ENCODE measurements around the gene SPSB4.
A peak's percentile ranks its signal among the peaks of the same experiment; 100 is the strongest.

SPSB4 gene

DNA sequence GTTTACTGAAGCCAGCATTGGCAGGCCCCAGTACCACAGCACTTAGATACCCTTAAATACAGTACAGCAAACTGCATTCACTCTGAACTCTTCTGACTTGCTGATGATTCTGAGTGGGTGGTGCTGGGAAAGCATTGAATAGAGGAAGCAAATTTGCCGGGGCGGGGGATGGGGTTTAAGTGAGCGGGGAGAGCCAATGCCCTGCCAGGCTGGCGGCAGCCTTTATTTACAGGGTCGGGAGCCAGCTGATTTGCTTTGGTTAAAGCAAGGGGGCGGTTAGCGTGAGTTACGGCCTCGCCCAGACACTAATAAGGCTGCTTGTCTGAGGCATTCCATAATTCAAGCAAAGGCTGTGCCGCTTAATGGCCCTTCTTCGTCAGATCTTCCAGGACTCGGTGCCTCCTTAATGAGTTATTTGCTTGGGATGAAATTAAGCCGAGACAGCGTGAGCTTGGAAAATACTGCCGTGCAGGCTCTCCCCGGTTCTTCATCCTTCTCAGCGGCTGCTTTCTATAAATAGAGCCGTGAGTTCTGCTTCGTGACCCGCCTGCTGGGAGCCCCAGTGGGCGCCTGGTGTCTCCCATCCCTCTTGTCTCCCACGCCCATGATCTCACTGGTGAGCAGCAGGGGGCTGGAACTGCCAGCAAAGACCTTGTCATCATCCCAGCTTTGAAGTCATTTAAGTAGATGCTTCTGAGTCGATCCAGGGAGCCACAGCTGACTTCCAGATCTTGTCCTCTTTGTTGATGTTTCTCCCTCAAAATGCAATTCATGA lies 25.8 kb downstream of the SPSB4 start:
- peak; percentile 61 for DNase-seq

DNA sequence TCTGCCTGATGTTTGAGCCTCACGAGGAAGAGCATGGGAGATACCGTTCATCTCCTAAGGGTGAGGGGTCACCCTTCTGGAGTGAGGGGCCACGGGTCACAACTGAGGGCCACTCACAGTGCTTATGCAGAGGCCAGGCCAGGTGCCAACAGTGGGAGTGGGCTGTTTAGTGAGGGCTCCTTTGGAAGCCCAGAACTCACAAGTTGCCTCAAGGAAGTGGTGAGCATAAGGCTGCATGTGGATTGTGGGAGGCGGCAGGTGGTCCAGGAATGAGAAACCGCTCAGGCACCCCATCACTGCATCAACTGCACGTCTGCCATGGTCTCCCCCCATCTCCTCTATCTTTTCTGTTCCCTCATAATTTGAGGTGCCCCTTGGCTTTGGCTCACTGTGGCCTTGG lies 26.5 kb downstream of the SPSB4 start:
- no peak for DNase-seq

DNA sequence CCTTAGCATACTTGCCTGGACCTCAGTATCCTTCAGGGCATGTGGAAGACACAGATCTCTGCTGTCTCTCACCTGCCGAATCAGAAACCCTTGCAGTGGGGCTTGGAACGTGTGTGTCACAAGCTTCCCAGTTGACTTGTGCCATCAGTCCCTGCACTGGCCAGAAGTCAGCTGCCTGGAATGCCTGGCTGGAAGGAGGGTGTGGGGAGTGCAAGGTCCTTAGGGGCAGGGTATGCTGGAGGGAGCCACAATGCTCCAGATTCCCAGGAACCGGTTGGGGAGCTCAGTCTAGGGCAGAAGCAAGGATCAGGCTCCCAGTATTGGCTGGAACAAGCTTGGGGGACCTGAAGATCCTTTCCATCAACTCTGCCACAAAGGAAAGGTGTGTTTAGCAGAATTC lies 27.1 kb downstream of the SPSB4 start:
- no peak for DNase-seq

DNA sequence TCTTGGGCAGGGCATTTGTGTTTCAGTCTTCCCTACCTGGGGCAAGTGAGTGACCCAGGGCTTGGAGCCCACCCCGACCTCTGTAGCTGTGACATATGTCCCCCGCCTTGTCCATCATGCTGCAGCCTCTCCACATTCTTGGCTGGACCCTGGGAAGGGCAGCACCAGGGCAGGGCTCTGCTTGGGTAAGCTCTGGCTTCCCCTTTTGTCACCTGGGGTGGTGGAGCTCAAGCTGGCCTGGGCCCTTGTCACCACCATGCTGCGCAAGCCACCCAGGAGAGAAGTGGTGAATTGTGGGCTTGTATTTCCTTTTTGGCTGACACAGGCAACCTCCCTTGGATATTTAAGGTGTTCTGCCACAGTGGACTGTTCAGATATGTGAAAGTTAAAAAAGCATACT lies 29.3 kb downstream of the SPSB4 start:
- no peak for DNase-seq

DNA sequence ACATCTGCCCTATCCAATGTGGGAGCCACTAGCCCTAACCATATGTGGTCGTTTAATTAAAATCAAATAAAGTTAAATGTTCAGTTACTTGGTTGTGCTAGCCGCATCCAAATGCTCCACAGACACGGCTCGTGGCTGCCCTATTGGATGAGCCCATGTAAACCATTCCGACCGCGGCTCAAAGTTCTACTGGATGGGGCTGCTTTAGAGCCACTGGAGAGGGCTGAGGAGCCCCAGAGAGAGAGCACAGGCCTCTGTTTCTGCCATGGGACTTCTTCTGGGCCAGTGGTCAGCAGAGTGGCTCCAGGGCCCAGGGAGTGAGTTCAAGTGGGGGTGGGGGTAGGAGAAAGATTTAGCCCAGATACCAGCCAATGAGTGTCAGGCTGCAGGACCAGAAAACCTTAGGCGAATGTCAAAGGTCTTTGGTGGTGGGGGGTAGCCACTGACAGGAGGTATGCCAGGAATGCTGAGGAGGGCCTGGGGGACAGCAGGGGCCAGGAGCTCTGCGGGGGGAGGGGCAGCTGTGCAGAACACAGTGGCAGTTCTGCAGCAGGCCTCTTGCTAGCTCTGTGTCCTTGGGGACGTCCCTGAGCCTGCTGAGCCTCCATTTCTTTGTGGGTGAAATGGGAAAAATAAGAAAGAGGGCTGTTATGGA lies 30.1 kb downstream of the SPSB4 start:
- no peak for DNase-seq

DNA sequence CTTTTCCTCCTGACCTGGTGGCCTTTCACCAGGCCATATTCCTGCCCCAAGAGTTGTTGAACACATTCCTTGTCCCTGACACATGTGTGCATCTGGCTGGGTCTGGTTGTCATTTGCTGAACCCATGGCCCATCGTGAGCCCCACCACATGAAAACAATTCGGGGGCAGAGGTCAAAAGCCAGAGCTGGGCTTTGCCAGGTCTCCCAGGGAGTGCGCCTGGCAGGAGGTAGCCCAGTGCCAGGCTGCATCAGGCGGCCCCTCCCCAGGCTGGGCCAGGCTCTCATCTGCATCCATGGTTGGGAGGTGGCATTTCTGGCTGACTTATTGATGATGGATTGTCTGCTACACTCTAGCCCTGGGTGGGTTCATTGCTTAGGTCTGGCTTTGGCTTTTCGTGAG lies 30.9 kb downstream of the SPSB4 start:
- no peak for DNase-seq

DNA sequence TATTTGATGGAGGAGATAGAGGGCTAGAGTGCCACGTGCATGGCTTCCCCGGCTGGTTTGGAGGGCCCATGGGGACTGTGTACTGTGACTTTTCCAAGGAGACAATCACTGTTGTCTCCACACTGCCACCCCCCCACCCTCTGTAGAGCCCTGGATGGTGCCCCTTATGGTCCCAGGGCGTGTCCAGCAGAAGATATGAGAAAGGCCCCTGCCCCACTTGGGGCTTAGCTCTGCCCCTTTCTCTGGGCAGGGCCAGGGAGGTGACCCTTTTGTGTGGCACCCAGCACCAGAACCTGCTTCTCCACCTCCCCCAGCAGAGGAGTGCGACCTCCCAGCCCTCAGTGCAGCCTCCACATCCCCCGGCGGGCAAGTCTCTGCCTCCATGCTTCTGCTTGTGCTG lies 32.1 kb downstream of the SPSB4 start:
- no peak for DNase-seq

DNA sequence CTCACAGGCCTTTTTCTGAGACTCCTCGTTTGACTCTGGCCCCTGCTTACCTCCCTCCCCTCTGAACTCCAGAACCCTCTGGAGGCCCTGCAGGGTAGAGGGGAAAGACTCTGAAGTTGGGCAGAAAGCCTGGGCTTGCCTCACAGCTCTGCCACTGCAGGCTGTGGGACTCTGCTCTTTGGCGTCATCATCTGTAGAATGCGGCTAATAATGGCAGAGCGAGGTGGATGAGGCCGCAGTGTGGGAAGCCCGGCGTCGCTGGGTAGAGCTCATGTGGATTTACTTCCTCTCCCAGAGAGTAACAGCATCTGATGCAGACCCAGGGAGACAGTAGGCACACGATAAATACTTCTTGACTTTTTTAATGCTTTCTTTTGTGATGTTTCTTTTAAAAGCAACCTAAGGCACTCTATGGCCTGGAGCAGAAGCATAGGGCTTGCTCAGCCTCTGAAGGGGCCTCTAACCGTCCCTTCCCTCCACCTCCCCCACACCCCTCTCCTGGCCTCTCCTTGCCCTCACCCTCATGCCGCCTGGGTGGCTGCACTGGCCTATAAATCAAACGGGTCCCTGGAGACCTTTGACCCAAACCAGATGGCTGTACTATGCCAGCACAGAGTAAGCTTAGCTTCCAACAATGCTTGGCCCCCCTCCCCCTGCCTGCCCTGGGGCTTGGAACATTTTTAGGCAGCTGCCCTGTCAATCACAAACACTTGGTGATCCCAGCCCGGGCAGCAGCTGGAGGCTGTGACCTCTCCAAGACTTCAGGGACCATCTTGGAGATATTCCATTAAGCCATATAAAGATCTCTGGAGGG lies 32.9 kb downstream of the SPSB4 start:
- no peak for DNase-seq

DNA sequence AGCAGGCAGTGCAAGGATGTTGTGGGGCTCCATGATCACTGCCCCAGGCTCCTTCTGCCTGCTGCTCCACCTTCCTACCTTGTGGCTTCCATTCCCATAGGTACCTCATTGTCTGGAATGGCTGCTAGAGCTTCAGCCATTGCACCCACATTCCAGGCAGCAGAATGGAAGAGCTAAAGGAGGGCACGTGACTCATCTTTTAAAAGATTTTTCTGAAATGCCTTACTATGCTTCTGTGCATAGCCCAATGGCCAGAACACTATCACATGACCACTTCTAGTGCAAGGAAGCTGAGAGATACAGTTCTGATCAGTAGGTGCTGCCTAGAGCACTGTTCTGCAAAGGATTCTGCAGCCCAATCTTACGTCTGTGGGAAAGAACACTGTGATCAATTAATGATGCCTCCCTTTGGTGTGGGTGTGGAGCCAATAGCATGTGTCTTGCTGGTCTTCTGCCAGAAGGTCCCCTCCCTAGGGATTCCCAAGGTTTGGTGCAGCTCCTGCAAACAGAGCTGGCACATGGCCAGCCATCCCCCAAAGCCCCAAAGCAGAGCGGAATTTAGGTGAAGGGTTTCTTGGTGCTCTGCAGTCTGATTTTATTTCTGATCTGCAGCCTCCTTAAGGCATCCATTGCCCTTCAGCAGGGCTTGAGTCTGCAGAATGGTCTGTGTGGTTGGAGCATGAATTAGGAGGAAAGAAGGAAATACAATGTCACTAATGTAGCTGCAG lies 34.4 kb downstream of the SPSB4 start:
- DNase-seq: no peak

DNA sequence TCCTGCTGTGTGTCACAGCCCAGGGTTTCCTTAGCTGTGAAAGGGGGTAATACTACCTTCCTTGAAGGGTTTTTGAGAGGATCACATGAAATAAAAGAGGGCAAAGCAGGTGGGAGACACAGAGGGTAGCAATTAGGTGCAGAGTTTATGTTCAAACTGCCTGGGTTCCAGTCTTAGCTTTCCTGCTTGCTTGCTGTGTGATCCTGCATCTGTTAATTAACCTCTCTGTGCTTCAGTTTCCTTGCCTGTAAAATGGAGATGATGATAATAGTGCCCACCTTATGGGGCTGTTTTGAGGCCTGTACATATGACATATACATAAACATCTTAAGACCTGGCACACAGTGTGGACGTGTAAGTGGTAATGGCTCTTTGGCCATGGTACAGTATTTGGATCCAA lies 35.0 kb downstream of the SPSB4 start:
- no peak for DNase-seq

DNA sequence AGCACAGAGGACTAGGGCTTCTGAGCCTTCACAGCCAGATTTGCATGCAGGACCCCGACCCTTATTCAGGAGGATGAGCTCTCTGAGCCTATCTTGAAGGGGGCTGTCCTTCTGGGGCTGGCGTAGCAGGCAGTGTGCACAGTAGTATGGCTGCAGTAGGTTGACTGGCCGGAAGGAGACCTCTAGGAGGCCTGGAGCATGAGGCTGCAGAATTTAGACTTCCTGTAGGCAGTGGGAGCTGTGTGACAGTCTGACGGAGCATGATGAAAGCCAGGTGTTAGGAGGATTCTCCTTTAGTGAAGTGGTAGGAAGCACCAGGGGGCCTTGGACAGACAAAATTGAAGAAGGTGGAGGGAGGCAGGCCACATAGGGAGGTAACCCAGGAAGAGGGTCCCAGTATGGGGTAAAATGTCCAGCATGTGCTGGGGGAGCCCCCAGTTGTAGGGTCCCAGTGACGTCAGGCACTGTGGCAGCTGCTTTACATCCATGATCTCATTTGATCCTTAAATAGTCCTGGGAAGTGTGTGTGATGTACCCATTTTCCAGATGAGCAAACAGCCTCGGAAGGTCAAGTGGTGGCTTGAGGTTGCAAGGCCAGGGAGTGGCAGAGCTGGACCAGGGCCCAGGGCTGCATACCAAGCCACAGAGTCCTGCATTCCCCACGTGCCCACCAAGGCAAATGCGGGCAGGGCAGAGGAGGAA lies 36.1 kb downstream of the SPSB4 start:
- no peak for DNase-seq

DNA sequence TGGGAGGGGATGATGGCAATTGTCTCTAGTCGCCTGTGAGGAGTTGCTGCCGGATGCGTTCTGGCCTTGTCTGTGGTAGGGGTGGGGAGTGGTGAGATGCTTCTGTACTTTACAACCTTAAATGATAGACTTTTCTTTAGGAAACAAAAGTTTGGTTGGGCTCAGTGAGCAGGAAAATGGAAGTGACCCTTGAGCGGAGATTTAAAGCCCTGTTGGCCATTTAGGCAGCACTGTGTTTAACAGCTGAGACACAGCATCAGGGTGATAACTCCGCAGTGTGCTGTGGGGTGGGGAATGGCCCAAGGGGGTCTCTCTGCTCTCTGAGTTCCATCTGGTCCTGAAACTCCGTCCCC lies 36.6 kb downstream of the SPSB4 start:
- no peak for DNase-seq

DNA sequence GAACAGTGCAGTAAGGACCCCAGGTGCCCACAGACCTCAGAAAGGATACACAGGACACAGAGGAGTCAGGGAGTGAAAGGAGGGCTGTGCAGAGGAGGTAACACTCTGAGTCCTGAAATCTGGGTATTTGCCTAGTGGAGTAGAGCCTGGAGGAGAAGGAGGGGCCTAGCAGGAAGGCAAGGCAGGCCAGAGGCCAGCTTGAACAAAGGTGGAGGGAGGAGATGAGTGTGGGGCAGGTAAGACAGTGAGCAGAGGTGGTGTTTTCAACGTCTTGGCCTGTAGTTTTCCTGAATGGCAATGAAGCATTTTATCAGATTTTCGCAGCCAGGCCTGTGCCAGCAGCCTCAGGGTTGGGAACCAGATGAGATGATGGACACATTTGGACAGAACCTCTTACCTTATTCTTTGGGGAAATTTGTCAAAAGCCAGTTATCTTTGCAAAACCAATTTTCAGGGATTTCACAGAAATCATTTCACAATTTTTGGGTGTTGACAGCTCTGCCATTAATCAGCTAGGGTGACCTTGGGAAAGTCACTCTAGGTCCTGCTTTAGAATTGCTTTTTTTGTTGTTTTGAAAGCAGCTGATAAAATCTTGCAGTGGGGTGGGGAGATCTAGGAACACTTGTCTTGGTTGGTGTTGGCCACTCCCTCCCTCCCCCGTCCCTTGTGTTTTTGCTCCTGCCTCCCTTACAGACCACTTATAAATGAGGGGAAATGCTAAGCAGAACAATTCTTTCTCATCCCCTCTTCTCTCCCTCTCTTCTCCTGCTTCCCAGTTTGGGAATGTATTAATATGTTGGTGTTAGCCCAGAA lies 38.4 kb downstream of the SPSB4 start:
- no peak for DNase-seq

DNA sequence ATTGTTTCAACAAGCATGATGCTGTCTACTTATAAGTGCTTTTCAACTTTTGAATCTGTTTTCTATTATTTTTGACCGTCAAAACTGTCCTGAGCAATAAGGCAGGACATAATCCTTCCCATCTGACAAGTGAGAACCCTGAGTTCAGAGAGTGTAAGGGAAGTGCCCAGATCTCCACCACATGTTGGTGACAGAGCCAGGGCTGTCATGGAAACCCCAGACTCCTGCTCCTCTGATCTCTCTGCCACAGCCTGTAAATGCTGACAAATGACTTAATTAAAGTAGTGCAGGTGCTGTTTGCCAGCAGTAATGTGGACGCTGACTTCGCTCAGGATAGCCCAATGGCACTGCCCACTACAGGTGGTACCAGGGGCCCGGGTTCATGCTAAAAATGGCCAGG lies 40.3 kb downstream of the SPSB4 start:
- DNase-seq: peak; percentile 33

DNA sequence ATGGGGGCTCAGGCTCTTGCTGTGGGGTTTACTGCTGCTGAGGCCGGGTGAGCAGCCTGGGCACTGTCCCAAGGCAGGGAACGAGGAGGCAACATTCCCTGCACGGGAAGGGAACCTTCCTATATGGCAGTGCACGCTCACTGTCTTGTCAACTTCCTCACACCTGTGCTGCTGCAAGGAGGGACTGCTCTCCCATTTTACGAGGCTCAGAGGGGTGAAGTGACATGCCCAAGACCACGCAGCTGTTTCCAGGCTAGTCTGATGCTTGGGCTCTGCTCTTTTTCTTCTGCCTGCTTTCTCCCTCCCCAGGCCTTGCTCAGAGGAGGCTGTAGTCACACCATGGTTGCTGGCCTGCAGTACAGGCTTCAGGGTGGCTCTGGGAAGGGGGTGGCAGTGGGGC lies 41.5 kb downstream of the SPSB4 start:
- no peak for DNase-seq

DNA sequence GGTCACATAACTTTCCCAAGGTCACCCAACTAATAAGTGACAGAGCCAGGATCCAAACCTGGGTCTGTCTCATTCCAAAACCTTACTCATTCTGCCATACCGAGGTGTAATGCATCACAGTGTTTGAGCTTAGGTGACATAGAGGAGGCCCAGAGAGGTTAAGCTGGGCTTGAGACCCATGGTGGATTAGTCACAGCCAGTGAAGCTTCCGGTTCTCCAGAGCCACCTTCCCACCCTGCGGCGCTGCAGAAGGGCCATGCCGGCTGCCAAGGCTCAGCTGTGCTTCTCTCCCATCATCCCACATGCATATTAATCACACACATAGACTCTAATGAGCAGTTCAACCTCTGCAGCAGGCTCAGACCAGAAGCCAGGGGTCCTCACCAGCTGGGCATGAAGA lies 42.2 kb downstream of the SPSB4 start:
- no peak for DNase-seq

DNA sequence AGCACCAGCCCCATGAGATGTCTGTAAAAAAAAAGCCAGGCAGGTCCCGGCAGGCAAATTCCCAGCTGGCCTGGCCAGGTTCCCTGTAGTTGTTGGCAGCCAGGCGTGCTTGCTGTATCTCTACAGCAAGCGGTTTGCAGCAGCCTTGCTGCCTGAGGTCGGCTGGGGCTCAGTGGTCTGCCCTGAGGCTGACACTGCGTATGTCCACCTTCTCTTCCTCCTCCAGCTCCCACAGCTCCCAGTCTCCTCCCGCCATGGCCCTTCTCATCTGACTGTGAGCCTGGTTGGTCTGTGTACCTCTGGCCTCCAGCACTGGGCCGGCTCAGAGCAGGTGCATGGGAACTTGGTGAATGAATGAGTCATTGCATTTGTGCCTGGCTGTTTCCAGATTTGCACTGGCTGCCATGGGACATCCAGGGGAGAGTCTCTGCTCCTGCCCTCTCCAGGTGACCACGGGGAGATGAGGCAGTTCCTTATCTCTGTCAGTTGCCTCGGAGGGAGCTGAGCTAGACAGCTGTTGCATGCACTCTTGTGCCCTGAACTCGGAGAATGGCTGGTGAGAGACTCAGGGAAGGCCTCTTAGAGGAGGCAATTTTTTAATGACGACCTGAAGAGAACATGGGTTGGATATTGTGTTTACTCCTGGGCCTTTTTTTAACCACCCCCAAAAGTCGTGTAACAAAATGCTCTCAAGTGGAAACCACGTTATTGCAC lies 43.0 kb downstream of the SPSB4 start:
- DNase-seq: peak; percentile 51

DNA sequence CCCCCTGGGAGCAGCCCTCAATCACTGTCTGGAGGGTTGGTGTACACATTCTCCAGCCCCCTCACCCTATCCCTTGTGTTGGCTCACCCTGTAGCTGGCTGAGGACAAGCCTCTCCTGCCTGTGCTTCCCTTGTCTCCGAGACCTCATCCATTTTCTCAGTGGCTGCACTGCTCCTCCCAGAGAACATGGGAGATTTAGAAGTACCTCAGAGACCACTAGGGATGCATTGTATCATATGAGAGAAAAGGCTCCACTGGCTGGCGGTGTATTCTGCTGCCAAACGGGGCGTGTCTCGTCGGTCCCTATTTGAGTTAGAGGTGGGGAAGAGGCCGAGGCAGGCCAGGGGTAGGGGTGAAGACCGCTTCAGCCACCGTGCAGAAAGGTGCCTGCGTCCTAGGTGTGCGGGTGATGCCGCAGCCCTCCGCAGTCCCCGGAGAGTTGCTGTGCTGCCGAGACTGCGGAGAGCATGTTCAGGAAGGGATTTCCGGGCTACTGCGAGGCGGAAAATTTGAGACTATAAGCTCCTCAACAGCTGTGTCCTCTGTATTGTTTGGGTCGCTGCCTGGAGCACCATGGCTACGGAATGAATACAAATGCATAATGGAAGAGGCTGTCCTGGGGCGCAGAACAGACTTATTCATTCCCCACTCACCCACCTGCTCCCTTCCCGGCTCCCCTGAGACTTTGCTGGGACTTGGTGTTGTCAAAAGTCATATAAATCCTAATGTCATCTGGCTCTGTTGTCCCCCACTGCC lies 43.8 kb downstream of the SPSB4 start:
- peak; percentile 86 for DNase-seq

DNA sequence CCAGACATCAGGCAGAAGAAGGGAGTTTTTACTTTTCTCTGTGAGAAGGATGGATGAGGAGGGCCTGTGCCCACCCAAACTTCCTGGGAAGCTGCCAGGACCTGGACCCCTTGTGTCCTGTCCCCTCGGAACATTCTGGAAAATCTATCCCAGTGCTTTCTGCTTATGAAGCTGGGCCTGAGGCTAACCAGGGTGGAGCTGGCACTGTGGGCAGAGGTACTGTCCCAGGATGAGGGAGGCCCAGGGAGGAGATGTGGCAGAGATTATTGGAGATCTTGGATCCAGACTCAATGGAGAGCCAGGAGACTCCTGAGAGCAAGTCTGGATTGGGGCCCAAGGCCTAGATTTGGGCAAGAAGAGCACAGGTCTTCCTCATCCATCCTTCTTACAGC lies 44.4 kb downstream of the SPSB4 start:
- DNase-seq: no peak

DNA sequence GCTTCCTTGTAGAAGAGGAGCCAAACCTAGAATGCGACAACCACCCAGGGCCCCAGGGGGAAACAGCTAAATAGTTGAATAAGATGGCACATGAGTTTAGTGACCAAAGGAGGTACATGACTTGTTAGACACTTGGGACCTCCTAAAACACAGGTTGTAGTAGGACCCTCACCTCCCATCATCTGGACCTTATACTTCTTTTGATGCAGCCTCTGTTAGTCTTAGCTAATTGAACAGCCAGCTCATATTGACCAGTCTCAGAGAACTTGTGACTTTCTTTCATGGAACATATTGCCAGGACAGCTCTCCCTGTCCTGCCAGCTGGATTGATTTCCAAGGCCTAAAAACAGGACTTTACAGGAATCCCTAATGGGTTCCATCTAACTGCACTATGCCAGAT lies 45.0 kb downstream of the SPSB4 start:
- DNase-seq: no peak

Data from NCI-H1092 treated with DMSO at 0.1 percent for 48 hours (cell line).